B cell (primary cell): ENCODE data around the gene FOXJ1. TPM values are rescaled to one million over a fixed set of nuclear protein-coding genes. Genes with fewer than 3 reads are reported as not detected.

ENCODE experiments used
- ATAC-seq: fragments of 200-7000 bp; cut with Tn5 transposase; one replicate; pipeline ENCODE4 v1.10.0; 2021; ENCODE audit warnings: low read depth, mild to moderate bottlenecking, moderate number of reproducible peaks, moderate library complexity
- CTCF ChIA-PET: fragments of 350-600 bp; sonication (Branson Sonifier 250); formaldehyde crosslinking; loops from one replicate; lab custom pipeline; 2021; ENCODE audit warnings: antibody characterized with exemption, inconsistent platforms; lab: Charles Lee
- POLR2A ChIA-PET: fragments of 350-600 bp; sonication (Branson Sonifier 250); formaldehyde crosslinking; loops from one replicate; lab custom pipeline; 2021; ENCODE audit warnings: antibody characterized with exemption; lab: Charles Lee
- DNase-seq: peaks from one replicate; pipeline ENCODE4 v3.0.0; 2013
- H2AFZ ChIP-seq: 2 replicates; pipeline ENCODE4 v1.6.1; 2012; ENCODE audit warnings: mild to moderate bottlenecking, low read depth, low read length; ENCODE audit not compliant: insufficient read depth, poor library complexity, severe bottlenecking
- H3K27ac ChIP-seq, 2 donors: 1 replicate in 1 of 2; 2 replicates in 1 of 2; pipeline ENCODE4 v1.5.1; 2012 to 2013; ENCODE audit warnings: low read length in 2 of 2, mild to moderate bottlenecking in 2 of 2, moderate library complexity in 1 of 2
- H3K27me3 ChIP-seq, 4 experiments: fragments of 200-600 bp in 1 of 4; sonication (generic) in 1 of 4; replicated peaks in 1 of 4; 1 replicate in 2 of 4; 2 replicates in 2 of 4; pipeline versions ENCODE4 v1.6.1 to v1.7.0; 2013 to 2016; ENCODE audit warnings: low read length in 3 of 4, mild to moderate bottlenecking in 2 of 4, mixed read lengths in 1 of 4, moderate library complexity in 1 of 4; ENCODE audit not compliant: insufficient read depth in 4 of 4, control insufficient read depth in 3 of 4; ENCODE audit errors: control extremely low read depth in 1 of 4
- H3K36me3 ChIP-seq, 2 experiments: replicated peaks in 1 of 2; 1 replicate in 1 of 2; 2 replicates in 1 of 2; pipeline versions ENCODE4 v1.6.1 to v1.7.1; 2013; ENCODE audit warnings: low read length in 1 of 2; ENCODE audit not compliant: insufficient read depth in 2 of 2, control insufficient read depth in 1 of 2; ENCODE audit errors: control extremely low read depth in 1 of 2, extremely low read depth in 1 of 2
- H3K4me1 ChIP-seq, 2 donors: fragments of 200-600 bp in 1 of 2; sonication (generic) in 1 of 2; 1 replicate in 1 of 2; 2 replicates in 1 of 2; pipeline versions ENCODE4 v1.5.1 to v1.6.1; 2013 to 2017; ENCODE audit warnings: low read length in 2 of 2; ENCODE audit not compliant: control insufficient read depth in 2 of 2, insufficient read depth in 2 of 2
- H3K4me2 ChIP-seq: replicated peaks from 2 replicates; pipeline ENCODE3; 2012; ENCODE audit warnings: mild to moderate bottlenecking, low read depth, low read length; ENCODE audit not compliant: poor library complexity, severe bottlenecking
- H3K4me3 ChIP-seq, 5 experiments: fragments of 200-600 bp in 1 of 5; sonication (generic) in 1 of 5; 1 replicate in 3 of 5; 2 replicates in 2 of 5; pipeline versions ENCODE4 v1.5.1 to v1.7.0; 2011 to 2016; ENCODE audit warnings: low read length in 4 of 5, mild to moderate bottlenecking in 4 of 5, low read depth in 2 of 5, control low read depth in 1 of 5, moderate library complexity in 1 of 5; ENCODE audit not compliant: insufficient read depth in 1 of 5; ENCODE audit errors: control extremely low read depth in 1 of 5, extremely low read depth in 1 of 5
- H3K79me2 ChIP-seq: fragments of 200-600 bp; sonication (generic); one replicate; pipeline ENCODE4 v1.6.0; 2016; ENCODE audit warnings: low read length; ENCODE audit not compliant: control insufficient read depth, insufficient read depth
- H3K9ac ChIP-seq: fragments of 200-600 bp; sonication (generic); 2 replicates; pipeline ENCODE4 v1.6.1; 2017; ENCODE audit warnings: mild to moderate bottlenecking, low read length, moderate library complexity
- H3K9me3 ChIP-seq, 3 donors: one replicate each; pipeline versions ENCODE4 v1.6.1 to v1.7.1; 2013; ENCODE audit warnings: low read length in 2 of 3; ENCODE audit not compliant: control insufficient read depth in 2 of 3, insufficient read depth in 1 of 3; ENCODE audit errors: control extremely low read depth in 1 of 3
- H4K20me1 ChIP-seq: 2 replicates; pipeline ENCODE4 v1.6.0; 2012; ENCODE audit warnings: mild to moderate bottlenecking, low read length; ENCODE audit not compliant: insufficient read depth, control insufficient read depth, poor library complexity, severe bottlenecking
- H3K27ac Mint-ChIP-seq: one replicate; pipeline ENCODE4 v1.8.0; 2021; ENCODE audit warnings: mixed read lengths
- H3K27me3 Mint-ChIP-seq: one replicate; pipeline ENCODE4 v1.8.0; 2021; ENCODE audit warnings: mixed read lengths
- H3K4me1 Mint-ChIP-seq: one replicate; pipeline ENCODE4 v1.8.0; 2021; ENCODE audit warnings: mixed read lengths
- H3K4me3 Mint-ChIP-seq: one replicate; pipeline ENCODE4 v1.8.0; 2021; ENCODE audit warnings: mixed read lengths
- H3K9me3 Mint-ChIP-seq: one replicate; pipeline ENCODE4 v1.8.0; 2022; ENCODE audit warnings: mixed read lengths; ENCODE audit not compliant: insufficient read depth
- CTCF ChIP-seq: fragments of 200-600 bp; IDR thresholded peaks from one replicate; pipeline ENCODE4 v1.8.0; 2022; ENCODE audit warnings: antibody characterized with exemption, mild to moderate bottlenecking
- EZH2 ChIP-seq: IDR thresholded peaks from 2 replicates; pipeline ENCODE4 v1.6.1; 2012; ENCODE audit warnings: borderline replicate concordance, low read depth, mild to moderate bottlenecking, moderate library complexity, low read length; ENCODE audit not compliant: insufficient read depth, poor library complexity, severe bottlenecking
- WGBS: methylation state at CpG from one replicate; pipeline ENCODE4 v1.1.5; 2013; ENCODE audit warnings: missing lambda C conversion rate; ENCODE audit not compliant: insufficient coverage; 5-methylcytosine and 5-hydroxymethylcytosine counted together
- intact Hi-C: fragments of 100-400 bp; cut with micrococcal nuclease; formaldehyde crosslinking; loops from one replicate; pipeline ENCODE4 v1.10.0; 2022
- polyA plus RNA-seq: library from polyadenylated mRNA; depleted of rRNA; stranded (reverse); fragments of >200 nt; gene quantifications from 2 replicates; pipeline ENCODE4 v1.2.3, GENCODE V29; 2012
- total RNA-seq, 2 donors: library from RNA; stranded (reverse); fragments of 120-200 nt in 1 of 2; gene quantifications; 1 replicate in 1 of 2; 2 replicates in 1 of 2; pipeline versions ENCODE4 v1.2.3 to v1.2.4, GENCODE V29; 2013 to 2022

FOXJ1 gene
- total and polyA plus RNA-seq, 2 donors (not counting 1 experiment from before 2014, with no cell fraction given), result 0.20 to 1.0 TPM

- no peaks in the 10 kb centered on the region for H3K36me3 ChIP-seq
- no peak overlapping the region for H3K4me3 ChIP-seq
- H3K79me2 ChIP-seq, result no peaks in the 10 kb centered on the region
- Mint-ChIP-seq H3K27me3 (peaks cover 2% of the 10 kb centered on the region), H3K27ac (no peak overlapping the region), H3K4me1 (peaks cover 16% of the 10 kb centered on the region), H3K4me3 (no peak overlapping the region), H3K9me3 (no peaks in the 10 kb centered on the region)
- peaks cover 18 to 21% of the 10 kb centered on the region in 2 donors for H3K4me1 ChIP-seq
- POLR2A ChIA-PET, result interaction anchor here (1.8 kb wide), 1 partner anchor 150 kb away, joined by 5 read pairs; no protein-coding TSS in a partner anchor
- peaks cover 0 to 6% (median 0%) of the 10 kb centered on the region in 4 experiments for H3K27me3 ChIP-seq
- peak; percentile 24 for DNase-seq
- no peaks in the 10 kb centered on the region for H3K9me3 ChIP-seq
- H2AFZ ChIP-seq, result no peak overlapping the region
- no peak for ATAC-seq
- no peak overlapping the region for H3K27ac ChIP-seq
- TF ChIP-seq CTCF, result no peak
- TF ChIP-seq EZH2, result no peak
- intact Hi-C loops, result no loop called here
- no peaks in the 10 kb centered on the region for H4K20me1 ChIP-seq
- H3K9ac ChIP-seq, result no peak overlapping the region
- 75% methylated on average over 9 of the region's 9 CpGs for WGBS
- H3K4me2 ChIP-seq, result no peak overlapping the region
- CTCF ChIA-PET, result interaction anchor here (0.6 to 16.8 kb wide), 11 partner anchors 16 to 178 kb away, joined by 3 to 435 read pairs (median 3); partner anchors contain the start of gene FOXJ1
Measured at GRCh38 chr17:76123749-76124581, 17.1 kb downstream of the FOXJ1 start.

GRCh38 chr17:76123191-76123499, 17.9 kb downstream of the FOXJ1 start:
- Mint-ChIP-seq H3K4me1 (peaks cover 16% of the 10 kb centered on the region), H3K27ac (peak overlapping the region; percentile 10), H3K9me3 (no peaks in the 10 kb centered on the region), H3K4me3 (peak overlapping the region; percentile 62), H3K27me3 (peaks cover 2% of the 10 kb centered on the region)
- ATAC-seq (no peak), DNase-seq (no peak)
- CTCF ChIA-PET, result interaction anchor here (0.5 to 16.8 kb wide), 8 partner anchors 17 to 177 kb away, joined by 3 to 435 read pairs (median 4); partner anchors contain the start of gene FOXJ1
- H3K27ac ChIP-seq, result no peak overlapping the region
- no peak for TF ChIP-seq EZH2
- TF ChIP-seq CTCF, result no peak
- no peaks in the 10 kb centered on the region for H3K36me3 ChIP-seq
- no peaks in the 10 kb centered on the region for H3K79me2 ChIP-seq
- no peak overlapping the region for H3K9ac ChIP-seq
- H4K20me1 ChIP-seq, result no peaks in the 10 kb centered on the region
- peaks cover 18 to 21% of the 10 kb centered on the region in 2 donors for H3K4me1 ChIP-seq
- H3K4me3 ChIP-seq, result no peak overlapping the region
- no peak overlapping the region for H2AFZ ChIP-seq
- POLR2A ChIA-PET, result interaction anchor here (1.8 kb wide), 1 partner anchor 151 kb away, joined by 5 read pairs; no protein-coding TSS in a partner anchor
- no peaks in the 10 kb centered on the region for H3K9me3 ChIP-seq
- WGBS, result 27% methylated on average over 2 of the region's 5 CpGs
- intact Hi-C loops, result no loop called here
- H3K4me2 ChIP-seq, result no peak overlapping the region
- H3K27me3 ChIP-seq, result peaks cover 0 to 6% (median 0%) of the 10 kb centered on the region in 4 experiments
